Natural killer cell treated with Interleukin-12 subunit alpha and Interleukin-12 subunit beta and Interleukin-15 and Interleukin-18, amount 100 ng/mL, for 72 hours (primary cell): ENCODE results near the gene CCDC60. TPM values are rescaled to one million over a fixed set of nuclear protein-coding genes. Genes with fewer than 3 reads are reported as not detected.
A peak's percentile ranks its signal among the peaks of the same experiment; 100 is the strongest.

ENCODE experiments used
- ATAC-seq, 2 donors: fragments of 150-1000 bp; cut with Tn5 transposase in 1 of 2; sonication (Bioruptor Pico), chemical (Tn5 transposase) in 1 of 2; 2 replicates each; pipeline ENCODE4 v1.10.0; 2021
- DNase-seq: peaks from one replicate; pipeline ENCODE4 v3.0.0; 2022; ENCODE audit warnings: low spot score
- H3K27ac Mint-ChIP-seq, 2 donors: 1 replicate in 1 of 2; 2 replicates in 1 of 2; pipeline ENCODE4 v1.8.0; 2022; ENCODE audit warnings: mixed read lengths in 2 of 2, mild to moderate bottlenecking in 1 of 2, moderate library complexity in 1 of 2
- H3K27me3 Mint-ChIP-seq, 2 donors: 1 replicate in 1 of 2; 2 replicates in 1 of 2; pipeline ENCODE4 v1.8.0; 2022; ENCODE audit warnings: mixed read lengths in 2 of 2
- H3K36me3 Mint-ChIP-seq: one replicate; pipeline ENCODE4 v1.8.0; 2022; ENCODE audit warnings: mixed read lengths
- H3K4me1 Mint-ChIP-seq, 2 donors: 1 replicate in 1 of 2; 2 replicates in 1 of 2; pipeline ENCODE4 v1.8.0; 2022; ENCODE audit warnings: low read depth in 2 of 2, mixed read lengths in 2 of 2, mild to moderate bottlenecking in 1 of 2
- H3K4me3 Mint-ChIP-seq: one replicate; pipeline ENCODE4 v1.8.0; 2022; ENCODE audit warnings: mixed read lengths
- H3K9me3 Mint-ChIP-seq: 2 replicates; pipeline ENCODE4 v1.8.0; 2022; ENCODE audit warnings: mixed read lengths
- total RNA-seq, 2 donors: library from RNA; stranded (reverse); gene quantifications; one replicate each; pipeline ENCODE4 v1.2.3, GENCODE V29; 2022

CCDC60 gene
- total RNA-seq, 2 donors from 2014 or later, result not detected

DNA sequence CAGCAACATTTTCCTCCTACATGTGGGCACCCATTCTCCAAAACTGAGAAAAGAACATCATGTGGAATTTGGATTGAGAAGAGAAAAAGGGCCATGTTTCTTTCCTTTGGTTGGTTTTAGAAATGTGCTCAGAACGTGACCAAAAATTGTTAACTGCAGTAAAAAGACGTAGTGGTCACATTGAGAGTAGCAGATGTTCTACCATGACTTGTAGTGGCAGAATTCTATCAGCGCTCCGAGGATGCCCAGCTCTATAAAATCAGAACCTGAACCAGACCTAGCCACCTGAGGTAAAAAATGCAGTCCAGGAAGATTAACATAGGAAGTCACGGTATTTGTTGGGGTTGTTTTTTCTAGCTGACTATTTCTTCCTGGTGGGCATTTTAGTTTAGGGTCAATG is 157.3 kb downstream of the CCDC60 start:
- Mint-ChIP-seq H3K27me3 (peaks cover 14 to 47% of the 10 kb centered on the region in 2 donors), H3K4me3 (no peak overlapping the region), H3K4me1 (no peaks in the 10 kb centered on the region), H3K9me3 (no peaks in the 10 kb centered on the region), H3K27ac (no peak overlapping the region), H3K36me3 (no peaks in the 10 kb centered on the region)
- DNase-seq (no peak), ATAC-seq (no peak)

DNA sequence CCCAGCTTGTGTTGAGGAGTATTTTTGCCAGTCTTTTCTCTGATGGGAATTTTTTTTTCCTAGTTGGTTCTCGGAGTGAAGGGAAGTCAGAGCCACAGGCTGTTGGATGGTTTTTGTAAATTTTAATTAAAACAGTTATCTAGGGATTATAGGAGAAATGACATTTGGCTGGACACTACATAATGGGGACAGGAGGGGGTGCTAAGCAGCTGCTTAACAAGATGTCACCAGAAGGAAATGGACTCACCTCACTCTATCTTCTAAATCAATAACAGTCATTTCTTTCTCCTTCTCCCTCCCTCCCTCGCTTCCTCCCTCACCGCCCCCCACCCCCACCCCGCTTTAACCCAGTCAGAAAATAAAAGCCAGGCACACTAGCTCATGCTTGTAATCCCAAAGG is 165.7 kb downstream of the CCDC60 start:
- Mint-ChIP-seq H3K4me3 (no peak overlapping the region), H3K36me3 (no peaks in the 10 kb centered on the region), H3K9me3 (no peaks in the 10 kb centered on the region), H3K4me1 (no peaks in the 10 kb centered on the region), H3K27me3 (peaks cover 10 to 31% of the 10 kb centered on the region in 2 donors), H3K27ac (no peak overlapping the region)
- ATAC-seq (no peak), DNase-seq (no peak)

GRCh38 chr12:119501052-119501451 is 166.5 kb downstream of the CCDC60 start:
- H3K36me3 Mint-ChIP-seq, result no peaks in the 10 kb centered on the region
- H3K4me1 Mint-ChIP-seq, result no peaks in the 10 kb centered on the region
- peaks cover 12 to 30% of the 10 kb centered on the region in 2 donors for H3K27me3 Mint-ChIP-seq

GRCh38 chr12:119505001-119505400 is 170.5 kb downstream of the CCDC60 start:
- peaks cover 13 to 27% of the 10 kb centered on the region in 2 donors for H3K27me3 Mint-ChIP-seq
- H3K4me3 Mint-ChIP-seq, result no peak overlapping the region
- H3K36me3 Mint-ChIP-seq, result no peaks in the 10 kb centered on the region
- no peak overlapping the region for H3K27ac Mint-ChIP-seq
- no peak for DNase-seq
- no peaks in the 10 kb centered on the region for H3K9me3 Mint-ChIP-seq
- no peaks in the 10 kb centered on the region for H3K4me1 Mint-ChIP-seq
- ATAC-seq, result peak in 1 of 2 donors; percentile 36

More at GRCh38 chr12:119501052-119501451, 166.5 kb downstream of the CCDC60 start:
- Mint-ChIP-seq H3K4me3 (no peak overlapping the region), H3K9me3 (no peaks in the 10 kb centered on the region), H3K27ac (no peak overlapping the region)
- DNase-seq (no peak), ATAC-seq (no peak)

GRCh38 chr12:119512772-119513497 is 178.4 kb downstream of the CCDC60 start:
- ATAC-seq (no peak), DNase-seq (no peak)
- peaks cover 3% of the 10 kb centered on the region for H3K9me3 Mint-ChIP-seq
- no peak overlapping the region for H3K27ac Mint-ChIP-seq
- H3K4me1 Mint-ChIP-seq, result no peaks in the 10 kb centered on the region
- H3K27me3 Mint-ChIP-seq, result peaks cover 17 to 24% of the 10 kb centered on the region in 2 donors
- no peaks in the 10 kb centered on the region for H3K36me3 Mint-ChIP-seq
- no peak overlapping the region for H3K4me3 Mint-ChIP-seq

DNA sequence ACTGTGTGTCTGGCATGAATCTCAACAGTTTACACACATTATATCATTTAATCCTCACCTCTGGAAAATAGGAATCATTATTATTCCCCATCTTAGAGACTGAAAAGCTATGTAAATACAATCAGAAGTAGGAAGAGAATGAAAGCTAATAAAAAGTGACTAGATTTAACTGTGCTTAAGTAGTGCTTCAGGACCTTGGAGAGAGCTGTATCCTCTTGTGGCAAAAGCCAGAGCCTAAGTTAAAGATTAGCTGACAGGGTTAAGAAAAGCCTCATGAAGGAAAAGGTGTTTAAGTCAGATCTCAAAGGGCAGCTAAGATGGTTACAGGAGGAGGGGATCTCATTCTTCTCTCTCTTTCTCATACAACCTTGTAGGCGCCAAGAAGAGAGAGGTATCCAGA is 193.7 kb downstream of the CCDC60 start:
- DNase-seq (no peak), ATAC-seq (no peak)
- H3K4me3 Mint-ChIP-seq, result no peak overlapping the region
- no peaks in the 10 kb centered on the region for H3K9me3 Mint-ChIP-seq
- no peaks in the 10 kb centered on the region for H3K36me3 Mint-ChIP-seq
- peaks cover 7 to 20% of the 10 kb centered on the region in 2 donors for H3K27me3 Mint-ChIP-seq
- H3K27ac Mint-ChIP-seq, result no peak overlapping the region
- H3K4me1 Mint-ChIP-seq, result no peaks in the 10 kb centered on the region

DNA sequence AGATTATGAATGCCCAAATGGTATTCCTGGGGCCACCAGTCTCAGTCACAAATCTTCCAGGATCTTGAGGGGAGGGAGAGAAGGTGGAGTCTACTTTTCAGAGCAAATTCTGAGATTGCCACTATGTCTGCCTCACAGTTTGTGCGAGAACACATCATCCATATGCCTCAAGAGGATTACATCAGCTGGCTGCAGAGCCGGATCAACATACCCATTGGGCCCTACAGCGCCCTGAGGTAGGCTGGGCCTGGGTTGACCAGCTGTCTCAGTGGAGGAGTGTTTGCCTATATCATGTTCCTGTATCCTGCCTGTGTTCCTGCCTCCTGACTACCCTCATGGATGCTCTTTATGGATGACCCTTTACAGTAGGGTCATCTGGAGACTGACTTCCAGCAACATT is 205.9 kb downstream of the CCDC60 start:
- Mint-ChIP-seq H3K27ac (no peak overlapping the region), H3K4me3 (no peak overlapping the region), H3K27me3 (peaks cover 28 to 49% of the 10 kb centered on the region in 2 donors), H3K4me1 (no peaks in the 10 kb centered on the region), H3K9me3 (no peaks in the 10 kb centered on the region), H3K36me3 (peaks cover 4% of the 10 kb centered on the region)
- DNase-seq (no peak), ATAC-seq (no peak)

DNA sequence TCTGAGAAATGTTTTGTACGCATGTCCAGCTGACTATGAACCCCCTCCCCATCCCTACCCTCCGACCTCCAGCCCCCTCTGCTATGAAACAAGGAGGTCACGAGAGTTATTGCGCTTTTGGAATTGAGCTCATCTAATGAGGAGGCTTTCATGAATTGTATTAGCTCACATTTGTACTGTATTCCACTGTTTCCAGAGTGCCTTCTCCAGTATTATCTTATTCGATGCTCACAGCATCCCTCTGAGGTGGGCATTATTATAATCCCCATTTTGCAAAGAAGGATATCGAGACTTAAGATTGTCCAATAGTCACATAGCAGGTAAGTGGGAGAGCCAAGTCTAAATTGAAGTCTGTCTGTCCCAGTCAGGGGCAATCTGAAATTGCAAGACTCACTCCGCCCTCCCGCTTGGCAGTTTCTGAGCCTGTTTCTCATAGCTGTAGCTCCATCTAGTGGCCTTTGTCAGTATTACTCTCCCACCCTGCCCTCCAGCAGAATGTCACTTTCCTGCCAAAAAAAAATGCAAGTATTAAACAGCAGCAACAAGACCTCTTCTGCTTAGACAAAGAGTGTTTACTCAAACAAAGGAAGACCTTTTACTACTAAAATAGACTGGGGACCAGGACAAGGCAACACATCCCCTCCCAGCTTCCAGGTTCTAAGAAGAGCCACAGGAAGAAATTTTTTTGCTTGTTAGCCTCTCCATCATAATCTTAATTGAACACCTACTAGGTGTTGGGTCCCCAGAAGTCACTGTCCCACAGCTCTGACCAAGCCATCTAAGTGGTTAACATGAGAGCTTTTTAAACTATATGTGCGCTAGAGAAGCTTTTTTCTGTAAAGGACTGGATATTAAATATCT is 210.5 kb downstream of the CCDC60 start:
- DNase-seq (no peak), ATAC-seq (peak in 1 of 2 donors; percentile 65)
- Mint-ChIP-seq H3K27ac (no peak overlapping the region), H3K27me3 (peaks cover 24 to 57% of the 10 kb centered on the region in 2 donors), H3K4me3 (no peak overlapping the region), H3K9me3 (no peaks in the 10 kb centered on the region), H3K4me1 (no peaks in the 10 kb centered on the region), H3K36me3 (no peaks in the 10 kb centered on the region)

DNA sequence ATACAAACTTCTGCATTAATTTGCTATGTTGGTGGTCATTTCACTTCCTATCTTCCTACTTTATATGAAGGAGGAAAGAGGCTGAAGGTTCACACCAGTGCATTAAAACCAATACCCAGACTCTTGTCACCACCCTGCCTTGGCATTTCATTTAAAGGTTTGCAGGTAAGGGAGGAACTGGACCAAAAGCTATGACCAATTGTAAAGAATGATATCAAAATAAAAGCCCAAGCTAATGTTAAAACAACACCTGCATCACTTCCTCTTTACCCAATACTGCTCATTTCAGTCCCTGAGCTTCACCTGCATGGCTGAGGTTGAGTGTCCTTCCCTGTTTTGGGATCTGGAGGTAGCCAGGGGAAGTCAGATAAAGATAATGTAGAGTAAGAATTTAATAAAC is 211.8 kb downstream of the CCDC60 start:
- peaks cover 25 to 57% of the 10 kb centered on the region in 2 donors for H3K27me3 Mint-ChIP-seq
- ATAC-seq (no peak), DNase-seq (no peak)
- no peak overlapping the region for H3K27ac Mint-ChIP-seq
- H3K4me3 Mint-ChIP-seq, result no peak overlapping the region
- no peaks in the 10 kb centered on the region for H3K9me3 Mint-ChIP-seq
- no peaks in the 10 kb centered on the region for H3K36me3 Mint-ChIP-seq
- H3K4me1 Mint-ChIP-seq, result no peaks in the 10 kb centered on the region

- Mint-ChIP-seq H3K4me3 (no peak overlapping the region), H3K4me1 (no peaks in the 10 kb centered on the region), H3K27ac (no peak overlapping the region), H3K36me3 (no peaks in the 10 kb centered on the region), H3K27me3 (peaks cover 28 to 57% of the 10 kb centered on the region in 2 donors), H3K9me3 (no peaks in the 10 kb centered on the region)
- ATAC-seq (no peak), DNase-seq (no peak)
Measured at GRCh38 chr12:119547001-119547400, 212.5 kb downstream of the CCDC60 start.

GRCh38 chr12:119556854-119557253 is 222.3 kb downstream of the CCDC60 start:
- DNase-seq, result no peak
- Mint-ChIP-seq H3K27me3 (peaks cover 20 to 46% of the 10 kb centered on the region in 2 donors), H3K4me1 (no peaks in the 10 kb centered on the region), H3K27ac (no peak overlapping the region), H3K9me3 (no peaks in the 10 kb centered on the region), H3K36me3 (no peaks in the 10 kb centered on the region), H3K4me3 (no peak overlapping the region)
- no peak for ATAC-seq

DNA sequence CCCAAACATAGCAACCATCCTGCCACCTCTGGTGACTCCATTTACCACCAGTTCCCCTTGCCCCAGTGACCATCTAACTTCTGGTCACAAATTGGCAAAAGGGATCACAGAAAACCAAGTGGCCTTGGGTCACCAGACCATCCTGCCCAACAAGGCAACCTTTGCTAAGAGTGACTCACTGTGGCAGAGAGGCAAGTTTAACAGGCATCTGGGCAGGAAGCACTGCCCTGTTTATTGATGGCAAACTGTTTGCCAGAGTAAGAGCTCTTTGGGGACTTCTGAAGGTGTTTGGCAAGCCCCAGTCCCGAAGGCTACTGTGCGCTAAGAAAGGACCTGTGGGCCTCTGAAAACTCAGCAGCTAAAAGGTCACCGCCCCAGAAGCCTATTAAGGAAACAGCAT is 230.9 kb downstream of the CCDC60 start:
- H3K27ac Mint-ChIP-seq, result no peak overlapping the region
- no peak for DNase-seq
- ATAC-seq, result no peak
- peaks cover 8 to 11% of the 10 kb centered on the region in 2 donors for H3K27me3 Mint-ChIP-seq
- H3K9me3 Mint-ChIP-seq, result no peaks in the 10 kb centered on the region
- no peaks in the 10 kb centered on the region for H3K4me1 Mint-ChIP-seq
- H3K4me3 Mint-ChIP-seq, result no peak overlapping the region
- no peaks in the 10 kb centered on the region for H3K36me3 Mint-ChIP-seq

DNA sequence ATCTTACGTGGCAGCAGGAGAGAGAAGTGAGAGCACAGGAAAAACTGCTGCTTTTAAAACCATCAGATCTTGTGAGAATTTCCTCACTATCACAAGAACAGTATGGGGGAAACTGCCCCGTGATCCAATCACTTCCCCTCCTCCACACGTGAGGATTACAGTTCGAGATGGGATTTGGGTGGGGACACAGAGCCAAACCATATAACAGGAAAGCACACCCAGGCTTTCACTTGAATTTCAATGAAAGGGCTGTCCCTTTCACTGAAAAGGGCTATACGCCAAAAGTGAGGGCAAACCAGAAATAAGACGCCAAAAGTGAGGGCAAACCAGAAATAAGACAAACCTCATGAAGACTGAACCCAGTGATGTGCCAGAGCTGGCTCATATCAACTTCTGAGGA is 236.2 kb downstream of the CCDC60 start:
- H3K36me3 Mint-ChIP-seq, result no peaks in the 10 kb centered on the region
- no peak overlapping the region for H3K4me3 Mint-ChIP-seq
- H3K27me3 Mint-ChIP-seq, result peaks cover 15 to 21% of the 10 kb centered on the region in 2 donors
- DNase-seq, result no peak
- H3K4me1 Mint-ChIP-seq, result no peaks in the 10 kb centered on the region
- no peak overlapping the region for H3K27ac Mint-ChIP-seq
- ATAC-seq, result no peak
- H3K9me3 Mint-ChIP-seq, result no peaks in the 10 kb centered on the region

GRCh38 chr12:119573086-119573485 is 238.6 kb downstream of the CCDC60 start:
- DNase-seq (no peak), ATAC-seq (no peak)
- Mint-ChIP-seq H3K27me3 (peaks cover 14 to 24% of the 10 kb centered on the region in 2 donors), H3K27ac (no peak overlapping the region), H3K36me3 (no peaks in the 10 kb centered on the region), H3K4me1 (no peaks in the 10 kb centered on the region), H3K9me3 (no peaks in the 10 kb centered on the region), H3K4me3 (no peak overlapping the region)
